ENCODE data around the gene PROCA1.

Gene PROCA1

DNA sequence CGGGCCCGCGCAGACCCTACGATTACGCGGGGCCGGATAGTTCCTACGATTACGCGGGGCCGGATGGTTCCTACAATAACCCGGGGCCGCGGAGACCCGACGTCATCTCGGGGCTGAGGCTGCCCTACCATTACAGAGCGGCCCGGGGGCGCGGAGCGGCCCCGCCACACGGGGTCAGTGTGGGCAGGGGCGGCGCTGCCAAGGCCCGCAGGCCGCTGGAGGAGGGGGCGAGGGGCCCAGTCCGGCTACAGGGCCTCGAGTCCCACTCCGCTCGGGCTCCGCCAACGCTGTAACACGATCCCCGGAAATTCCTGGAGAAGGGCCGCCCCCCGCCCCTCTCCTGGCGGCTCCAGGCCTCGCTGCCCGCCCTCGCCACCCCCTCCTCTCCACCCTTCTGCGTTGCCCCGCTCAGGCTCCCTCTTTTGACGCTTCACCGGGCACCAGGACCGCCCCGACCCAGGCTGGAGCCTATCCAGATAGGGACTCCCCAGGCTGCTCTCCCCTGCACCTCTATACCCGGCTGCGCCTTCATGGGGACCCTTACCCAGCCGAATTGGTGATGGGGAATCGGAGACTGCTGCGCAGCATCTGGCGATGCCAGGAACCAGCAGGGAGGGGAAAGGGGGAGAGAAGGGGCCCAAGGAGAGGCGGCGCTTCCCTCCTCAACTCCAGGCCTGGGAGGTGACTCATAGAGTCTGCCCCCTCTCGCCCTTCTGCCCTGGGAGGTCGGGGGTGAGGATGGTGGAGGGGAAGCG, 6.1 kb upstream of the PROCA1 start, which contains the start of gene RAB34:
Gene RAB34 (minus strand): TSS at position 291 of the 755 bp plus-strand sequence. CDS start 602 bp downstream, outside the sequence.
- H3K4me3 ChIP-seq (replicated peaks; ENCODE audit: low read depth, low read length), result peak within 1 kb of the TSS; percentile 99
- TF ChIP-seq CTCF (IDR thresholded peaks at IDR 0.05; ENCODE audit: low read depth, low read length, missing control alignments), result peak; percentile 37
- DNase-seq (ENCODE audit: extremely low read depth, low read depth), result no peak

DNA sequence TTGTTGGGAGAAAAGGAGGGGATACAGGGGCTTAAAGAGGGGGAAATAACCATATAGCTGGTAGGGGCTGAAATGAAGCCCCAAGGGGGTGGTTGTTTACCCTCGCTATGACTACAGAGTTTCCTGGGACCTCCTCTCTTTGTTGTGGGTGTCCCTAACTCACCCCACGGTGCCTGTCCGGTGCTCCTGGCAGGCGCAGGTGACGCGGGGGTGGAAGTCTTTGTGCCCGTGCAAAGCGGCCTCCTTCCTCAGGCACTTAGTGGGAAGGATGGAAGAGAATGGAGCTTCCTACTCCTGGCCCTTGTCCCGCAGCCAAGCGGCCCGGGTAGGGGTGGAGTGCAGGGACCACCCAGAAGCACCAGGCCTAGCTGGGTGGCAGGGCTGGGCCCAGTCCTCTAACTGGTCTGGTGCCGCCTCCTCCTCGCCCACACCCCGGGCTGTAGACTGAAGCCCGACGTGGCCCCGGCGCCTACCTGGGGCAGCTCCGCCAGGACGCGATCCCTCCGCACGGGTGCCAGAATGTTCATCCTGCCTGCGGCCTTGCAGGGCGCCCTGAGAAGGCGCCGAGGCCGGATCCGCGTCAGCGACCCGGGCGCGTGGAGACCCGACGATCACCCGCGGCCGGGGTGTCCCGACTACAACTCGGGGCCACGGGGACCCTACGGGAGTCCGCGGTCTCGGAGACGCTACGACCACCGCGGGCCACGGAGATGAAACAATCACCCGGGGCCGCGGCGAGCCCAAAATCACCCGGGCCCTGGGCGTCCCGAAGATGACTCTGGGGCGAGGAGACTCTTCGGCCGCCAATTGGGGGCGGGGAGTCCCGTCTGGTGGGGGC, 5.3 kb upstream of the PROCA1 start:
- peak overlapping the region; percentile 99 for H3K4me3 ChIP-seq (replicated peaks; ENCODE audit: low read depth, low read length)
- no peak for DNase-seq (ENCODE audit: extremely low read depth, low read depth)
- no peak for TF ChIP-seq CTCF (IDR thresholded peaks at IDR 0.05; ENCODE audit: low read depth, low read length, missing control alignments)

GRCh38 chr17:28715217-28715616, 3.5 kb upstream of the PROCA1 start:
- no peak for TF ChIP-seq CTCF (IDR thresholded peaks at IDR 0.05; ENCODE audit: low read depth, low read length, missing control alignments)

GRCh38 chr17:28714281-28714680, 2.6 kb upstream of the PROCA1 start:
- no peak for TF ChIP-seq CTCF (IDR thresholded peaks at IDR 0.05; ENCODE audit: low read depth, low read length, missing control alignments)
- no peak overlapping the region for H3K4me3 ChIP-seq (replicated peaks; ENCODE audit: low read depth, low read length)
- DNase-seq (ENCODE audit: extremely low read depth, low read depth), result no peak

More at GRCh38 chr17:28715217-28715616, 3.5 kb upstream of the PROCA1 start:
- peak overlapping the region; percentile 99 for H3K4me3 ChIP-seq (replicated peaks; ENCODE audit: low read depth, low read length)
- no peak for DNase-seq (ENCODE audit: extremely low read depth, low read depth)

DNA sequence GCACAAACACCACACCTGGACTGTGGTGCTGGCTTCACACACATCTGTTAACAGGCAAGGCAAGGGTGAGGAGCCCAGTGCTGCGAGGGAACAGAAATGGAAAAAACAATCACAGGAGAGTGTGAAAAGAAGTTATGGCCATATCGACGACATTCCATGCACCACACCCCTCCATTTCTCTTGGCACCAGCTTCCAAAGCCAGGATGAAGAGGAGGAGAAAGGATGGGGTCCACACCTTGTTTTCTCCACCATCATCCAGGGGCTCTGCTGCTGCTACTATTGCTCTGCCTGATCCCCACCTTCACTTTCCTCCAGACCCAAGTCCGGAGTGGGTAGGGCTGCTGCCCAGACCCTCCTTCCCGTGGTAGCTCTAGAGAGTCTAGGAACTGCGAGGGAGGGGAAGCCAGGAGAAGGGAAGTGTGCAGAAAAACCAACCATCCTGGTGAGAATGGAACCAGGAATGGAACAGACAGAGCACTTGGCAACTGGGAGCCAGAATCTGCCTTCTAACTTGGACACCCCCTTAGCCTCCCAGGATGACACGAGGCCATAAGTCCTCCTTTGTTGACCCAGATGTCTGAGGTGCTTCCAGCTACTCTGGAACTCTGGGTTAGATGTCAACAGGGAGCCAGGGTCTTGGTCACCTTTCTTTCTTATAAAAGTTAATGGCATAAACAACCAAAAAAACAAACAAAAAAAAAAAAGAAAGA, 1.2 kb upstream of the PROCA1 start:
- no peak overlapping the region for H3K4me3 ChIP-seq (replicated peaks; ENCODE audit: low read depth, low read length)
- no peak for TF ChIP-seq CTCF (IDR thresholded peaks at IDR 0.05; ENCODE audit: low read depth, low read length, missing control alignments)

GRCh38 chr17:28712032-28712704, 480 bp upstream of the PROCA1 start:
- peak overlapping the region; percentile 44 for H3K4me3 ChIP-seq (replicated peaks; ENCODE audit: low read depth, low read length)
- TF ChIP-seq CTCF (IDR thresholded peaks at IDR 0.05; ENCODE audit: low read depth, low read length, missing control alignments), result no peak
- DNase-seq (ENCODE audit: extremely low read depth, low read depth), result no peak

More for the DNA sequence above, 1.2 kb upstream of the PROCA1 start:
- DNase-seq (ENCODE audit: extremely low read depth, low read depth), result no peak

Measured in HFF-Myc (cell line).